T follicular helper cell (primary cell): ENCODE results near the gene RHO.
"Not testable (repeated sequence)": the region's sequence is repeated elsewhere in the genome, so short reads cannot be mapped to it uniquely, and the experiment has no call there.

ENCODE experiments used
- DNase-seq: peaks from one replicate; pipeline ENCODE4 v3.0.0-alpha.2; 2020; ENCODE audit warnings: low read depth
- total RNA-seq, 2 experiments: gene quantifications; one replicate each; lab custom pipeline; 2026; lab: John Stamatoyannopoulos, UW

RHO gene
- 0 to 0.24 reads per million in 2 experiments for total RNA-seq

GRCh38 chr3:129528589-129529100, at the start of gene RHO:
RHO (plus strand) TSS chr3:129528639; CDS start chr3:129528734, 95 bp downstream.
- no peak for DNase-seq

- not testable (repeated sequence) for DNase-seq
These were observed 47.1 kb upstream of the RHO start for GRCh38 chr3:129481225-129481765.

DNA sequence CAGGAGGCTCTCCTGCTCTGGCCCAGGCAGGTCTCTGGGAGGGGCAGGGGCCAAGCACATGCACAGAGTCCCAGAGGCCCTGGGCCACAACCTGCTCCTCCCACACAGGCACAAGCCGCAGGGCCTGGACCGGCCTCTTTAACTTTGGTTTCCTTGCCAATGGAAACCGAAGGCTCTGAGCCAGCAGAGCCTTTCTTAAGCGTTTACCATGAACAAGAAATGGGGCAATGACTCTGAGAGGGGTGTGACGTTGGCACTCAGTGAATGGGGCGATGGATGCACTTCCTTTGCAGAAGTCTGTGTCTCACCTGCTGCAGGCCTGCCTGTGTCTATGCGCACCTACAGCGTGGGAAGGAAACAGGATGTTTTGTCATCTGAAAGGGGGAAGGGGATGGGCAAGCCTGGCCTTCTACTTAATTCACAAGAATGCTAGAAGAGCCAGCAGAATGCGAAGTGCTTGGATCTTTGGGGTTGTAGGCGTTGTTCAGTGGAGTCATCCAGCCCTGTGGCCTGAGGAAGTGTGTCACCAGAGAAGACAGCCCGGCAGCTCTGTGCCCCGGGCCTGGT, 46.6 kb upstream of the RHO start:
- peak; percentile 64 for DNase-seq

GRCh38 chr3:129482721-129483120, 45.7 kb upstream of the RHO start:
- DNase-seq = no peak

DNA sequence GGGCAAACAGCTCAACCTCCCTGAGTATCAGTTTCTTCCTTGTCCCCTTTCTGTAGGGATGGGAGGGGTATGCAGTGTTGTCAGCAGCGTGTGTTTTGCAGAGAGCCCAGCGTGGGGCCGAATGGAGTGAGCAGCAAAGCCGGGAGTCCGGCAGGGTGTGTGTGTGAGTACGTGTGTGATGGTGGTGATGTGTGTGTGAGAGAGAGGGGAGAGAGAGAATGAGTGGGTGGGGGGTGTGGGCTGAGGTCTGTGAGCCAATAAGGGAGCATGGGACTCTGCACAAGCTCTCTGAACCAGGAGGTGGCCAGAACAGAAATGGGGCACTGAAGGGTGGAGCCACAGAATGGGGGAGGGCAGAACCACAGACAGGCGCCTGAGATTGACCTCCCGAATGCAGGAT, 44.6 kb upstream of the RHO start:
- no peak for DNase-seq

- not testable (repeated sequence) for DNase-seq
These were observed 43.3 kb upstream of the RHO start for GRCh38 chr3:129485146-129485545.

GRCh38 chr3:129485721-129486663, 42.4 kb upstream of the RHO start:
- DNase-seq = no peak

DNA sequence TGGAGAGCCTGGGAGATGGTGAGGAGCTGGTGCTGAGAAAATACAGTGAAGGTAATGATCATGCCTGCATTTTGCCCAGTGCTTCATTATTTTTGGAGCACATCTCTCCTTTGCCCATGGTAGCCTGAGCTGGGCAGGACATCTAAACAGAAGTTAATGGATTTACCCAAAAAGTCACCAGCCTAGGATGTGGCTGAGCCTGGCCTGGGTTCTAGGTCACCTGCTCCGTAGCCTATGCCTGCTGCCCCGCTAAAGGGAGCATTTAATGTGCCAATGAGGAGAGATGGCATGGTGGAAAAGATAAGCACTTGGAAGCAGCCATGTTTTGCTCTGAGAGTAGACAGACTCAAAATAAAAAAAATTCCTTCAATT, 41.8 kb upstream of the RHO start:
- no peak for DNase-seq

DNA sequence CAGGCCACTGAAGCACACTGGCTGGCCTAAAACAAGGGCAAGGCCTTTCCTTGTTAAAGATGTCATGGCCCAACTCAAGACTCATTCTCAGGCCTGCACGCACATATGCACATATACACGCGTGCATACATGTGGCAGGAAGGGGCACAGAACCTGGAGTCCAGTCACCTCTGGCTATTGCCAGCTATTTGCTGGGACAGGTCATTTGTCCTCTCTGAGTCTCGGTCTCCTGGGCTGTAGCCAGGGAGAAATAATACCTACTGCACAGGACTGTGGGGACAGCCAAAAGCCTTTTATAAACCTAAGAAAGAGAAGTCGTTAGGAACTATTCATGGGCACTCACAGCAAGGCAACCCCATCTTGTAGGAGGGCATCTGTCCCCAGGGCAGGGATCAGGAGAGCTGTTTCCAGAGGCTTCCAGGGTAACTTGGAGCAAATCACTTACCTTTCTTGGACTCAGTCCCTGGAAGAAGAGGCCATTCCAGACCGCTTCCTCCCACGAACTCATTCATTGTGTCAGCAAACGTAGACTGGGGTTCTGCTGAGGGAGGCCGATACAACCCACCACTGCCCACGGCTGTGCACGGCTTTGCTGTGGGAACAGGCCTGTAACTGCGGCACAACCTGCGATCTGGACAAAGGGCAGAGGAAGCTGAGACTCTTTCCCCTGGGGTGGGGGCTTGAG, 41.1 kb upstream of the RHO start:
- DNase-seq = no peak

DNA sequence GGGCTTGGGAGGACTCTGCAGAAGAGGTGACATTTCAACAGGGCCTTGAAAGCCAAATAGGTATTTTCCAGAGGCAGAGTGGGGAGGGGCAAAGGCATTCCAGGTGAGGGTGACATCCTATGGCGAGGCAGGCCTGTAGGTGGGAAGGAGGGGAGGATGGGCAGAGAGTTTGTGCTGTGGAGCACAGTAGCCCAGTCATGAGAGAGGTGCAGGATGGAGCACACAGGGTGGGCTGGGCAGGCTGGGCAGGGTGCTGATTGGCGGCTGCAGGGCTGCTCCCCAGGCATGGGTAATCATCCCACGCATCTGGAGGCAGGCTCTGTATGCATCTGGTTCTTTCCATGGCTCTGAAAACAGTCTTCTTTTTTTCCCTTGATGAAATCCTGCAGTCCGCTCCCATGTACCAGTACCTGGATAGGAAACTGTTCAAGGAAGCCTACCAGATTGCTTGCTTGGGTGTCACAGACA, 40.5 kb upstream of the RHO start:
- not testable (repeated sequence) for DNase-seq

DNA sequence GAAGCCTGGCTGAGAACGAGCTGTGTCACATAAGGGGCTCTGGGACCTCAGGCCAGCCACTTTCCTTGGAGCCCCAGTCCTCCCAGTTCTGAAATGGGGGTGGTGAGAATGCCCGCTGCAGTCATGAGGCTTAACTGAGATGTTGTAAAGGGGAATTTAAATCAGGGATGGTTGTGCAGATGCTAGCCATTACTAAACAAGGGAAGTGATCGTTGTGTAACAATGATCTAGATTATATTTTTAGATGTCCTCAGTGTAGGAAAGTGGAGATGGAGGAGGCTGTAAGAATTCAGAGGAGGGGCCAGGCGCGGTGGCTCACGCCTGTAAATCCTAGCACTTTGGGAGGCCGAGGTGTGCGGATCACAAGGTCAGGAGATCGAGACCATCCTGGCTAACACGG, 39.2 kb upstream of the RHO start:
- DNase-seq = not testable (repeated sequence)

- peak; percentile 25 for DNase-seq
These were observed 38.2 kb upstream of the RHO start for GRCh38 chr3:129490273-129490675.

- not testable (repeated sequence) for DNase-seq
These were observed 37.4 kb upstream of the RHO start for GRCh38 chr3:129491077-129491476.

DNA sequence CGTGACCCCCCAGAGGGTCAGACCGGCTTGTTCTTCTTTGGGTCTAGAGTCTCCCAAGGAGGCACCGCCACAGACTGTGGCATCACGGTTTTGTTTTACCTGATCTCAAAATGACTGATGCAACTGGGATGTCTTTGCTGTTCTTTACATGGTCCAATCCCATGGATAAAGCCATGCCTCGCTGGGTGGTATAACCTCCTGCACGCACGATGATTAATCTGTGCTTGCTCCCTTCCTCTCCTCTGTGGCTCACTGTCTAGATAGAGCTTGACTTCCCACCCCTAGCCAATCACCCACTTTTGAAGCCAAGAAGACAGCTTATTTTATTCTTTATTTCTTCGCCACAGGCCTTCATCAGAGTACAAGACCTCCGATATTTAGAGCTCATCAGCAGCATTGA, 36.6 kb upstream of the RHO start:
- DNase-seq = no peak

- no peak for DNase-seq
These were observed 35.7 kb upstream of the RHO start for GRCh38 chr3:129492691-129493090.

- no peak for DNase-seq
These were observed 35.2 kb upstream of the RHO start for GRCh38 chr3:129493206-129493605.

- not testable (repeated sequence) for DNase-seq
These were observed 33.9 kb upstream of the RHO start for GRCh38 chr3:129494499-129494898.

DNA sequence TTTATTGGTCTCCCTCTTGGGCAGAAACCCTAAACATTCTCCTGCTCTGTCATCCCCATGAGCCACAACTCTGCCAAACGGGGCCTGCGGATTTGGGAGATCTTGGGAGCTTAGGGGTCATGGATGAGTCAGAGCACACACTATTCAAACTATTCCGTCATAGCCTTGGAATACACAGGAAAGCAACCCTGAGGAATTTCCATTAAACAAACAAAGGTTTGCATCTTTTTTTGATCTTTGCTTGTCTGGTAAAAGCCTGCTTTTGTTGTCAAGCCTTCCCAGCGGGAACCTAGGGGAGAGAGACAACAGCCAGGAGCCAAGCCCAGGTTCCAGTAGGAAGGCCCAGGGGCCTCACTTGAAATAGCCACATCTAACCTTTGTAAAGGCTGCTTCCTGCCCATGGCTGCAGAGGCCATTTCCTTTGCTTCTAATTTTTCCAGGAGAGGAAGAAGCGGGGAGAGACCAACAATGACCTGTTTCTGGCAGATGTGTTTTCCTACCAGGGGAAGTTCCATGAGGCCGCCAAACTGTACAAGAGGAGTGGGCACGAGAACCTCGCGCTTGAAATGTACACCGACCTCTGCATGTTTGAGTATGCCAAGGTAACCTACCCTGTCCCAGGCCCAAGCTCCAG, 33.3 kb upstream of the RHO start:
- not testable (repeated sequence) for DNase-seq

DNA sequence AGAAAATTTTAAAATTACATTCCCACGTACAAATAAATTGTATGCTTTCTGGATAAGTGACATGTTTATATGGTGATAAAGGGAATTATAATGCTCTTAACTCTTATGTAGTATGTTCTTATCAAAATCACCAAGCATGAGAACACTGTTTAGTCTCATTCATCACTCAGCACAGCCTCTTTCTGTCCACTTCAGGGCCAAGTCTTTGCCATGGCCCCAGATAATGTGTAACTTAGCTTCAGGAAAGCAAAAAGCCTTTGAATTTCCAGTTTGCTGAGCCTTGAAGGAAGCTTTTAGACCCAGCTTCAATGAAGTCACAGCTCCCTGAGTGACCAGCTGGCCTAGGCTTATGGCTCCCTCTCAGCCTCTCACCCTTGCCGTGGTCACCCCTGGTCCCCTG, 30.6 kb upstream of the RHO start:
- DNase-seq = not testable (repeated sequence)

DNA sequence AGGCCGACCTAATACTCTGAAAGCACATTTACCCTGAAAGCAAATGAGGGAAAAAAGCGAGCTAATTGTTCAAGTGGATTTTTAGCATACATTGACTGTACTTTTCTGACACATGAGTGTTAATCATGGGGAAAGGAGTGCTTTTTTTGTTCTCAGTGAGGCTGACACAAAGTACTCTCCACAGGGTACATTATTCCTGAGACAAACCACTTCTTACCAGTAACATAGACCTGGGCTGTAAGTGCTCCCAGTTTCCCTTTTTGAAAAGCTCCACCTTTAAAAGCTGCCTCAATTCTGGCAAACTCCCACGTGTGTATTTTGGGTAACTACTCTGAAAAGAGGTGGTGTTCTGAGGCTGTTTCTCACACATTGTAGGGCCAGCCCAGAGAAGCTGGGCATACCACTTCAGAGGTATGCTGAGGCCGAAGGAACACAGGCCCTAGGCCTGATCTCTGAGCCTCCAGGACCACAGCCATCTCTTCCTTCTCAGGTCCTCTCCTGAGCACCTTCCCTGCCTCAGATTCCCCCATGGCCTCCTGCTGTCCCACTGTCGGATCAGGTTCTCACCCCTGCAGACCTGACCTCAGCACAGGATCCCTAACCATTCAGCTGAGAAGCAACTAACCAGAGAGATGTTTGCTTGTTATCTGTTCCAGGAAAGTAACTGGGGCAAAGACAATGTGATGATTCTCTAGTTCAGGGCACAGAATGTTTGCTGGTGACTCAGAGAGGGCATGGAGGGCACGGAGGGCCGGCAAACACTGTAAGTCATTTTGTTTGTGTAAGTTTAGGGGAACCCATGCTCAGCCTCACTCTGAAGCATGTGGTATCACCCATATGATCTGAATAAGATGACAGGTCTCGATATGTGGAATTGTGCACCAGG, 29.6 kb upstream of the RHO start:
- DNase-seq = not testable (repeated sequence)
